Fibroblast of villous mesenchyme (primary cell): ENCODE measurements around the gene AGAP5. TPM values are rescaled to one million over a fixed set of nuclear protein-coding genes. Genes with fewer than 3 reads are reported as not detected.
A peak's percentile ranks its signal among the peaks of the same experiment; 100 is the strongest.

Source experiments
- DNase-seq: peaks from one replicate; pipeline ENCODE4 v3.0.0-alpha.2; 2010; ENCODE audit warnings: low read depth
- H3K4me3 ChIP-seq: 2 replicates; pipeline ENCODE4 v1.5.1; 2011; ENCODE audit warnings: low read depth, mild to moderate bottlenecking, low read length
- small RNA-seq: library from RNA; depleted of rRNA; stranded (forward); fragments of <200 nt; gene quantifications from one replicate; pipeline ENCODE3, GENCODE V24; 2012
- total RNA-seq: library from RNA; depleted of rRNA; stranded (reverse); fragments of >200 nt; gene quantifications from 2 replicates; pipeline ENCODE4 v1.2.3, GENCODE V29; 2012
- TF ChIP-seq, protein P1 (sequence below): IDR thresholded peaks from 2 replicates; pipeline ENCODE4 v1.5.1; 2012; ENCODE audit warnings: low read depth, mild to moderate bottlenecking, low read length; ENCODE audit not compliant: insufficient read depth

AGAP5 gene
- total RNA-seq, 1 donor: 3.0 TPM

DNA sequence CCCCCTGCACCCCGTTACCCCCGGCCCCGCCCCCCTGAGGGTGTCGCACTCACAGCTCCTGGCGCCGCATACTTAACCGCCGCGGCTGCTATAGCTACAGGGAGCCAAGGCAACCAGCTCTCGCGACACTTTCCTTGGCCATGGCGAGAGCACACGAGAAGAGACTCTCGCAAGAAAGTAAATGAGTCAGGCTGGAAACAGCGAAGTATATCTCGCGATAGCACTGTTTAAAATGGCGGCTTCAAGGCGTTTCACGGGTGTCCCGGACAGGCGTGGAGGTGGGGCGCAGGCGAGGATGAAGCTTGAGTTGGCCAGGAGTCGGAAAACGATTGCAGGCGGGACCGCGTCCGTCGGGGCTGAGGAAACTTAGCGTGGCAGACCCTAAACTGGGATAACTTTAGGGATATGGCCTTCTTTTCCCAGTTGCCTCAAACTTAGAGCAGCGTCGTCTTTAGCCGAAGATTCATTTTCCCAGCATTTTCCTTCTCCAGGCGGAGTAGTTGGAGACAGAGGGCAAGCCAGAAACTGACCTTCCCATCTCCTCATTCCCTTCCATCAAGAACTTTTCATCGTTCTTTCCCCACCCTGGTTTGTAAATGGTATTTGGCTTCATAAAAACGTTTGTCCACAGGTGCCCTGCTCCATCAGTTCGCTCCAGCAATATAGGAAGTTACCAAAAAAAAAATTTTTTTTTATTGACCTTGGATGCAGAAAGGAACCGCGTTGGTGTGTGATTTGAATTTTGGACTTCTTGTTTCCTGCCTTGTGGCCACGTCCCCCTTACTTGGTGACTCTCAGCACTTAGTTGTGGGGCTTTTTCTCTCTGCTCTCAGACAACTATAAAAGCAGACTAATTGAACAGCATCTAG lies 71.8 kb downstream of the AGAP5 start:
- DNase-seq: peak; percentile 98
- H3K4me3 ChIP-seq: peak overlapping the region; percentile 96
- TF ChIP-seq, protein P1, sequence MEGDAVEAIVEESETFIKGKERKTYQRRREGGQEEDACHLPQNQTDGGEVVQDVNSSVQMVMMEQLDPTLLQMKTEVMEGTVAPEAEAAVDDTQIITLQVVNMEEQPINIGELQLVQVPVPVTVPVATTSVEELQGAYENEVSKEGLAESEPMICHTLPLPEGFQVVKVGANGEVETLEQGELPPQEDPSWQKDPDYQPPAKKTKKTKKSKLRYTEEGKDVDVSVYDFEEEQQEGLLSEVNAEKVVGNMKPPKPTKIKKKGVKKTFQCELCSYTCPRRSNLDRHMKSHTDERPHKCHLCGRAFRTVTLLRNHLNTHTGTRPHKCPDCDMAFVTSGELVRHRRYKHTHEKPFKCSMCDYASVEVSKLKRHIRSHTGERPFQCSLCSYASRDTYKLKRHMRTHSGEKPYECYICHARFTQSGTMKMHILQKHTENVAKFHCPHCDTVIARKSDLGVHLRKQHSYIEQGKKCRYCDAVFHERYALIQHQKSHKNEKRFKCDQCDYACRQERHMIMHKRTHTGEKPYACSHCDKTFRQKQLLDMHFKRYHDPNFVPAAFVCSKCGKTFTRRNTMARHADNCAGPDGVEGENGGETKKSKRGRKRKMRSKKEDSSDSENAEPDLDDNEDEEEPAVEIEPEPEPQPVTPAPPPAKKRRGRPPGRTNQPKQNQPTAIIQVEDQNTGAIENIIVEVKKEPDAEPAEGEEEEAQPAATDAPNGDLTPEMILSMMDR: no peak

DNA sequence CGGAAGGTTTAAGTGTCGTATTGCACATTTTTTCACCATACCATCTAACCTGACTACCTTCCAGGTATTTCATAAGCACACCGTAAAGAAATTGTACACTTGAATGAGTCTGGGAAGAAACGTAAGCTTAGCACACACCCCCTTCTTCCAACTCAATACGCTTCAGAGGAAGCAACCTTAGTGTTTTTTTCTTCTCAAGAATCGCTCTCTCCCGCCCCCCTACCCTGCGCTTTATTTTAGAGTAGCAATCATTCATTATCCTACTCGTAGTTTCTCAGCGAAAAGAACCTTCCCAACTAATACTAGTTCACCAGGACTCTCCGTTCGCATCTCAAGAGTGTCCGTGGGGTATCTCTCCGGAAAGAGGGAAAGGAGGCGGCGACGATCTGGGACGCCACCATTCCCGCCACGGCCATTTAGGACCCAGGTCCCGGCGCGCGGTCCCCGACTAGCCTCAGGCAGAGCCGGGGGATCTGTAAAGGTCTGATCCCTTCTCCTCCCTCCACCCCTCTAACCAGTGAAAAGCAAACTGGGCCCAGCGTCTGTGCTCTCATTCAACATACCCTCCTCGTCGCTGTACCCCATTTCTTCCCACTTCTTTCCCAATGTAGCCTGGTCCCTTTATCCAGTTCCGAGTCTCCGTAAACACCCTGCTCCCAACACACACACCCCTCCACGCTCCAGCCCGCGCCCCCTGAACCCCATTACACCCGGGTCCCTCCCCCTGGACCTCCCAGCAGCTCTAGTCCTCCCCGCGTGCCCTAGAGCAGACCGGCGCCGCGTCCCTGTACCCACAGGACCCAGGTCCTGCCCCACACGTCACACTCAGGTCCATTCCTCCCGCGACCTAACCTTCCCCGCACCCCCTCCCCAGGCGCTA lies 72.7 kb downstream of the AGAP5 start:
- TF ChIP-seq, protein P1: no peak
- DNase-seq: peak; percentile 24
- H3K4me3 ChIP-seq: peak overlapping the region; percentile 96

Small RNAs within 50 kb of the gene (small RNA-seq; reads per million reads assigned to genes)
- not detected for gene AC022400.4
- not detected for gene RNA5SP320

Other genes with a start within 250 kb of the AGAP5 start
- 23.2 and 27.2 TPM in 2 replicates for gene PPP3CB, start 202.1 kb downstream of the AGAP5 start, total RNA-seq
- gene USP54, start 106.8 kb downstream of the AGAP5 start, total RNA-seq: 13.5 and 14.2 TPM in 2 replicates
- 0.32 and 0.43 TPM in 2 replicates for gene MYOZ1, start 56.6 kb downstream of the AGAP5 start, total RNA-seq
- gene SYNPO2L, start 42.1 kb downstream of the AGAP5 start, total RNA-seq: 0.43 and 0.64 TPM in 2 replicates
- 42.8 and 54.0 TPM in 2 replicates for gene SEC24C, start 46.3 kb upstream of the AGAP5 start, total RNA-seq
- gene CHCHD1, start 83.9 kb upstream of the AGAP5 start, total RNA-seq: 16.8 and 22.5 TPM in 2 replicates
- 70.2 and 82.5 TPM in 2 replicates for gene ZSWIM8, start 87.5 kb upstream of the AGAP5 start, total RNA-seq
- 19.3 and 22.0 TPM in 2 replicates for gene NDST2, start 113.5 kb upstream of the AGAP5 start, total RNA-seq
- 30.6 and 36.7 TPM in 2 replicates for gene CAMK2G, start 176.4 kb upstream of the AGAP5 start, total RNA-seq
- 104 and 111 TPM in 2 replicates for gene PLAU, start 213.0 kb upstream of the AGAP5 start, total RNA-seq